ENCODE data around the gene PDE8A.
A peak's percentile ranks its signal among the peaks of the same experiment; 100 is the strongest.

PDE8A gene

DNA sequence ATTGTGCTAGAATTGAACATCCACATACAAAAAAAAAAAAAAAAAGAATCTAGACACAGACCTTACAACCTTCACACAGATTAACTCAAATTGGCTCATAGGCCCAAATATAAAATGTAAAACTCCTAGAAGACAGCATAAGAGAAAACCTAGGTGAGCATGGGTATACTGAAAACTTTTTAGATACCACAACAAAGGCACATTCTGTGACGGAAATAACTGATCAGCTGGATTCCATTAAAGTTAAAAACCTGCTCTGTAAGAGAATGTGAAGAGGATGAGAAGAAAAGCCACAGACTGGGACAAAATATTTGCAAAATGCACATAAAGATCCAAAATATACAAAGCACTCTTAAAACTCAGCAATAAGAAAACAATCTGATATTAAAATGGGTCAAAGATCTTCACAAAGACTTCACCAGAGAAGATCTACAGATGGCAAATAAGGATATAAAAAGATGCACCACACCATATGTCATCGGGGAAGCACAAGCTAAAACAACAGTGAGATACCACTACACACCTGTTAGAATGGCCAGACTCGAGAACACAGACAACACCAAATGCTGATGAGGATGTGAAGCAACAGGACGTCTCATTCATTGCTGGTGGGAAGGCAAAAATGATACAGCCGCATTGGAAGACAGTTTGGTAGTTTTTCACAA is 167.9 kb downstream of the PDE8A start:
- ATAC-seq (replicated peaks) = no peak
- Mint-ChIP-seq H3K4me3 (no peak overlapping the region), H3K4me1 (ENCODE audit: low read depth in 2 of 2) (no peaks in the 10 kb centered on the region), H3K27ac (no peak overlapping the region), H3K36me3 (ENCODE audit: insufficient read depth) (no peaks in the 10 kb centered on the region), H3K9me3 (peaks cover 0 to 1% of the 10 kb centered on the region in 2 donors), H3K27me3 (peaks cover 4 to 25% of the 10 kb centered on the region in 2 donors)
- no peak for DNase-seq

DNA sequence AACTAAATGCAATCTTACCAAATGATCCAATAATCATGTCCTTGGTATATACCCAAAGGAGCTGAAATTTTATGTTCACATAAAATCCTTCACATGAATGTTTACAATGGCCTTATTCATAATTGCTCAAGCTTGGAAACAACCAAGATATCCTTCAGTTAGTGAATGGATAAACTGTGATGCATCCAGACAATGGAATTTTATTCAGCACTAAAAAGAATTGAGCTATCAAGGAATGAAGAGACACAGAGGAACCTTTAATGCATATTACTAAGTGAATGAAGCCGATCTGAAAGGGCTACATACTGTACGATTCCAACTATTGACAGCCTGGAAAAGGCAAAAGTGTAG is 168.4 kb downstream of the PDE8A start:
- ATAC-seq (replicated peaks) (no peak), DNase-seq (no peak)
- Mint-ChIP-seq H3K9me3 (peaks cover 0 to 1% of the 10 kb centered on the region in 2 donors), H3K27me3 (peaks cover 5 to 28% of the 10 kb centered on the region in 2 donors), H3K27ac (no peak overlapping the region), H3K4me1 (ENCODE audit: low read depth in 2 of 2) (no peaks in the 10 kb centered on the region), H3K36me3 (ENCODE audit: insufficient read depth) (no peaks in the 10 kb centered on the region), H3K4me3 (no peak overlapping the region)

DNA sequence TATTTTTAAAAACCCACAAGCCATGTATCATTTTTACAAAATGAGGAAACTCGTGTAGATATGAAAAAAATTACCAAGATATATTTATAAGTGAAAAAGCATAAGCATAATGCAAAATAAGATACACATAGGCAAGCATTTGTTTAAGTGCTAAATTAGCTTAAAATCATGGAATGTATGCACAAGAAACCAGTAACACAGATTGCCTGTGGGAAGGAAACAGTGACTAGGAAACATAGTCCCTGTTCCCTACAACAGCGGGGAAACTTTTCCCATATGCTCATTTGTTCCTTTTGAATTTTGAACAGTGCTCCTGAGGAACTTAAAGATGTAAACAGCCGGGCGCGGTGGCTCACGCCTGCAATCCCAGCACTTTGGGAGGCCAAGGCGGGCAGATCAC is 169.5 kb downstream of the PDE8A start:
- no peak for ATAC-seq (replicated peaks)
- H3K27me3 Mint-ChIP-seq = peaks cover 11 to 38% of the 10 kb centered on the region in 2 donors

DNA sequence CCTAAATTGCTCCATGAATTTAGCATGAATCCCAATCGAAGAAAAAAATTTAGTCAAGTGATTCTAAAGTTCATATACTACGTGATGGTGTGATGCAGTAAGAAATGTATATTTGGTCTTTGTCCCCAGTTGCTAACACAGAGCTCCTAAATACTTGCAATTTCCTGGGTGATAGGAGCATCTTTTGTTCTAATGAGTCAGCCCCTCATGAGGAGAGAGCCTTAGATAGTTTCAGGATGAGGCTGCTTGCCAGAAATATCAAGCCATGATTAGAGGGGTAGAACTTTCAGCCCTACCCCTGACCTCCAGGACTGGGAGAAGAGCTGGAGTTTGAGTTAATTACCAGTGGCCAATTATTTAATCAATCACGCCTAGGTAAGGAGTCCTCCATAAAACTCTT is 170.2 kb downstream of the PDE8A start:
- H3K4me3 Mint-ChIP-seq = no peak overlapping the region
- no peaks in the 10 kb centered on the region for H3K4me1 Mint-ChIP-seq (ENCODE audit: low read depth in 2 of 2)
- H3K9me3 Mint-ChIP-seq = peaks cover 0 to 1% of the 10 kb centered on the region in 2 donors
- H3K27me3 Mint-ChIP-seq = peaks cover 11 to 42% of the 10 kb centered on the region in 2 donors
- H3K36me3 Mint-ChIP-seq (ENCODE audit: insufficient read depth) = no peaks in the 10 kb centered on the region
- no peak for ATAC-seq (replicated peaks)
- H3K27ac Mint-ChIP-seq = no peak overlapping the region
- DNase-seq = no peak

More for the DNA sequence above, 169.5 kb downstream of the PDE8A start:
- Mint-ChIP-seq H3K27ac (no peak overlapping the region), H3K4me3 (no peak overlapping the region), H3K9me3 (peaks cover 0 to 1% of the 10 kb centered on the region in 2 donors), H3K36me3 (ENCODE audit: insufficient read depth) (no peaks in the 10 kb centered on the region), H3K4me1 (ENCODE audit: low read depth in 2 of 2) (no peaks in the 10 kb centered on the region)
- DNase-seq = no peak

DNA sequence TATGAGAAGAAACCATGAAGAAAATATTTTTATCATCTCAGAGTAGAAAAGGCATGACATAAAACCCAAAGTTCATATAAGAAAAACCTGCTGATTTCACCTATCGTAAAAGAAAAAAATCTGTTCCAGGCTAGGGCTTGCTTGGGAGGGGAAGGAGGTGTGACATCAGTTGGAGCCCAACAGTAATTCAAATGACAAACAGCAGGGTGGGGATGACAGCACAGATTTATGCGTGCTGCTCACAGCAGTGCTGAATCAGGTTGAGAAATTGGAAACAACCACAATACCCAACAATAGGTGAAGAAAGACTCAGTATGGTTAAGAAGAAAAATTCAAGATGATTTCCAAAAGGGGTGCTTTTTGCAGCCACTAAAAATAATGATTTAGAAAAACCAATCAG is 172.4 kb downstream of the PDE8A start:
- no peak overlapping the region for H3K4me3 Mint-ChIP-seq
- no peaks in the 10 kb centered on the region for H3K4me1 Mint-ChIP-seq (ENCODE audit: low read depth in 2 of 2)
- DNase-seq = no peak
- ATAC-seq (replicated peaks) = no peak
- H3K27ac Mint-ChIP-seq = no peak overlapping the region
- H3K27me3 Mint-ChIP-seq = peaks cover 15 to 37% of the 10 kb centered on the region in 2 donors
- H3K36me3 Mint-ChIP-seq (ENCODE audit: insufficient read depth) = no peaks in the 10 kb centered on the region
- H3K9me3 Mint-ChIP-seq = peaks cover 0 to 1% of the 10 kb centered on the region in 2 donors

DNA sequence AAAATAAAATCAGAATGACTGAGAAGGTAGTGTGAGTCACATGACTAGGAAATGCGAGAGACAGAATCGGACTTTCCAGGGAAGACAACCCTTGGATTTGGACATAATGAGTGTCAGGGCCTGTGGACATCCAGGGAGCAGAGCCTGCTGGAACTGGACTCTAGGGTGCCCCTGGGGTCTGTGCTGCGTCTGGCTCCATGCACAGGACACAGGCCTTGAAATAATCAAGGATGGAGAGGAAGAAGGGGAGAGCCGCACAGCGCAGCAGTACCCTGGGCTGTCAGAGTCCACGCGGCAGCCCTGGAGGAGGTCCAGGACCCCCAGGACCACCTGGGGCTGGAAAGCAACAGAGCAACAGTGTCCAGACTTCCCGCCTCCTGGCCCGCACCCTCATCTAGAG is 173.7 kb downstream of the PDE8A start:
- DNase-seq (no peak), ATAC-seq (replicated peaks) (no peak)
- Mint-ChIP-seq H3K9me3 (peaks cover 0 to 1% of the 10 kb centered on the region in 2 donors), H3K36me3 (ENCODE audit: insufficient read depth) (no peaks in the 10 kb centered on the region), H3K4me3 (no peak overlapping the region), H3K27ac (no peak overlapping the region), H3K4me1 (ENCODE audit: low read depth in 2 of 2) (no peaks in the 10 kb centered on the region), H3K27me3 (peaks cover 14 to 25% of the 10 kb centered on the region in 2 donors)

DNA sequence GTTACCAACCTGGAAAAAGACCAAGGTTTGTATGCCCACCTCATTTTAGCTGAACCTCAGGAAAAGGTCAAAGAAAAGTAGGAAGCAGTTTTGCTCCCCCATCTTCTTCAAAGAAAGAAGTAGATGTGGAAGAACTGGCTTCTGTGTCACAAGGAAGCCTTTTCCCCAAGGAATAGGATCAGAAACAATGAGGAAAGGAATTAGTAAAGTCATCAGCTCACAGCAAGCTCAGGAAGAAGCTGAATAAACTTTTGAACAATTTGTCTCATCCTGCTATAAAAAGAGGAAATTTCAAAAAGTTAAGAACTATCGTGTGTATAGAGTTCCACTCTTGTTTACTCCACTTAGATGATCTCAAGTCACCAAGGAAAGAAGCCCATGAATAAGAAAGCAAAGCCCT is 174.2 kb downstream of the PDE8A start:
- ATAC-seq (replicated peaks) = no peak
- Mint-ChIP-seq H3K9me3 (peaks cover 0 to 1% of the 10 kb centered on the region in 2 donors), H3K36me3 (ENCODE audit: insufficient read depth) (no peaks in the 10 kb centered on the region), H3K4me3 (no peak overlapping the region), H3K4me1 (ENCODE audit: low read depth in 2 of 2) (no peaks in the 10 kb centered on the region), H3K27ac (no peak overlapping the region), H3K27me3 (peaks cover 14 to 25% of the 10 kb centered on the region in 2 donors)
- no peak for DNase-seq

DNA sequence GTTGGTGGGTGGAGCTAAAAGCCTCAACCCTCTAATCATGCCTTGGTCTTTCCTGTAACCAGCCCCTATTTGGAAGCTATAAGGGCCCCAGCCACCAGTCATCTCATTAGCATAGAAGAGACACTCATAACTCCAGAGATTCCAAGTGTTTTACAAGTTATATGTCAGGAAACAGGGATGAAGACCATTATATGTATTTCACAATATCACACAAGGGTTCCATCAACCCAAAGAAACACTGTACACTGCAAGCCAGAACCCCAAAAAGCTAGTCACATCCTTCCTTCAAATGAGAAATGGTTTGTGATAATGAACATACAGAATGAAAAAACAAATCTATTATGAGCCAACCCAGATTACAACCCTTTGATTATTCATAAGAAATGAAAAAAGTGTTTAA is 175.7 kb downstream of the PDE8A start:
- peaks cover 14 to 25% of the 10 kb centered on the region in 2 donors for H3K27me3 Mint-ChIP-seq
- H3K27ac Mint-ChIP-seq = no peak overlapping the region
- no peaks in the 10 kb centered on the region for H3K4me1 Mint-ChIP-seq (ENCODE audit: low read depth in 2 of 2)
- H3K4me3 Mint-ChIP-seq = no peak overlapping the region
- H3K36me3 Mint-ChIP-seq (ENCODE audit: insufficient read depth) = no peaks in the 10 kb centered on the region
- DNase-seq (no peak), ATAC-seq (replicated peaks) (no peak)
- peaks cover 0 to 1% of the 10 kb centered on the region in 2 donors for H3K9me3 Mint-ChIP-seq

DNA sequence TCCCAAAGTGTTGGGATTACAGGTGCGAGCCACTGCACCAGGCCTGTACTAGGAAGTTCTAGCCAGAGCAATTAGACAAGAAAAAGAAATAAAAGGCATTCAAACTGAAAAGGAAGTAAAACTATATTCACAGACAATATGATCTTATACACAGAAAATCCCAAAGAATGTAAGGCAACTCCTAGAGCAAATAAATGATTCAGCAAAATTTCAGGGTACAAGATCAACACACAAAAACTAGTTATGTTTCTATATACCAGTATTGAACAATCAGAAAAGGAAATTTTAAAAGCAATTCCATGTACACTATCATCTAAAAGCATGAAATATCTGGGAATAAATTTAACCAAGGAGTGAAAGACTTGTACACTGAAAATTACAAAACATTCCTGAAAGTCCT is 180.6 kb downstream of the PDE8A start:
- ATAC-seq (replicated peaks) (no peak), DNase-seq (no peak)
- H3K27me3 Mint-ChIP-seq = peaks cover 9 to 13% of the 10 kb centered on the region in 2 donors
- H3K9me3 Mint-ChIP-seq = no peaks in the 10 kb centered on the region
- no peak overlapping the region for H3K4me3 Mint-ChIP-seq
- no peaks in the 10 kb centered on the region for H3K36me3 Mint-ChIP-seq (ENCODE audit: insufficient read depth)
- H3K4me1 Mint-ChIP-seq (ENCODE audit: low read depth in 2 of 2) = no peaks in the 10 kb centered on the region
- H3K27ac Mint-ChIP-seq = no peak overlapping the region

DNA sequence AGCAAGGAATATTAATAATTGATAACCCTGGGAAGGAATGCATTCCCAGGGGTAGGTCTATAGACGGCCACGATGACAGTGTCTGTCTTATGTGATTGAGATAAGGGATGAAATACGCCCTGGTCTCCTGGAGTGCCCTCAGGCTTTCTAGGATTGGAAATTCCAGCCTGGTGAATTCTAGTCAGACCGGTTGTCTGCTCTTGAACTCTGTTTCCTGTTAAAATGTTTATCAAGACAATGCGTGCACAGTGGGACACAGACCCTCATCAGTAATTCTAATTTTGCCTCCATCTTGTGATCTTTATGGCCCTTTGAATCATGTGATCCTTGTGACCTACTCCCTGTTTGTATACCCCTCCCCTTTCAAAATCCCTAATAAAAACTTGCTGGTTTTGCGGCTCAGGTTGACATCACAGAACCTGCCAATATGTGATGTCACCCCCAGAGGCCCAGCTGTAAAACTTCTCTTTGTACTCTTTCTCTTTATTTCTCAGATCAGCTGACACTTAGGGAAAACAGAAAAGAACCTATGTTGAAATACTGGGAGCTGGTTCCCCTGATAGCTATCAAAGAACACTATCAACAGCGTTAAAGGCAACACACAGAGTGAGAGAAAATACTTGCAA is 183.3 kb downstream of the PDE8A start:
- Mint-ChIP-seq H3K4me3 (no peak overlapping the region), H3K27me3 (peaks cover 11 to 21% of the 10 kb centered on the region in 2 donors)
- ATAC-seq (replicated peaks) = no peak

DNA sequence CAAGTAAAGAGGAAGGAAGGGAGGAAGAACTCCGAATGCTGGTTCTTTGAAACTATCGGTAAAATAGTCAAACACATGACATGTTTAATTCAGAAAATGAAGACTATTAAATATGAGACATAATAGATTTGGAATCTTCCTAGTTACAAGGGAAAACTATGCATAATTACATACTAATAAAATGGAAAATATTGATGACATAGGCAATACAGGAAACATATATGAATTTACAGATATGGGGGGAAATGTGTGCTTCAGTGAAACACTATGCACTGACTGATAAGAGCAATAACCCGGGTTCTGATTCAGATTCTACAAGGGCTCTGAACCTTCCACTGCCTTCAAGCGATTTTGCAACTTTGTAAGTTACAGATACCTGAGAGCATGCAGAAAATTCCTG is 185.9 kb downstream of the PDE8A start:
- Mint-ChIP-seq H3K36me3 (ENCODE audit: insufficient read depth) (no peaks in the 10 kb centered on the region), H3K9me3 (peaks cover 0 to 6% of the 10 kb centered on the region in 2 donors), H3K4me1 (ENCODE audit: low read depth in 2 of 2) (peaks cover 0 to 4% of the 10 kb centered on the region in 2 donors), H3K27me3 (peaks cover 35 to 47% of the 10 kb centered on the region in 2 donors), H3K27ac (no peak overlapping the region), H3K4me3 (no peak overlapping the region)
- DNase-seq (no peak), ATAC-seq (replicated peaks) (no peak)

More for the DNA sequence above, 183.3 kb downstream of the PDE8A start:
- DNase-seq = no peak
- Mint-ChIP-seq H3K4me1 (ENCODE audit: low read depth in 2 of 2) (peaks cover 0 to 4% of the 10 kb centered on the region in 2 donors), H3K27ac (no peak overlapping the region), H3K36me3 (ENCODE audit: insufficient read depth) (no peaks in the 10 kb centered on the region), H3K9me3 (no peaks in the 10 kb centered on the region)

DNA sequence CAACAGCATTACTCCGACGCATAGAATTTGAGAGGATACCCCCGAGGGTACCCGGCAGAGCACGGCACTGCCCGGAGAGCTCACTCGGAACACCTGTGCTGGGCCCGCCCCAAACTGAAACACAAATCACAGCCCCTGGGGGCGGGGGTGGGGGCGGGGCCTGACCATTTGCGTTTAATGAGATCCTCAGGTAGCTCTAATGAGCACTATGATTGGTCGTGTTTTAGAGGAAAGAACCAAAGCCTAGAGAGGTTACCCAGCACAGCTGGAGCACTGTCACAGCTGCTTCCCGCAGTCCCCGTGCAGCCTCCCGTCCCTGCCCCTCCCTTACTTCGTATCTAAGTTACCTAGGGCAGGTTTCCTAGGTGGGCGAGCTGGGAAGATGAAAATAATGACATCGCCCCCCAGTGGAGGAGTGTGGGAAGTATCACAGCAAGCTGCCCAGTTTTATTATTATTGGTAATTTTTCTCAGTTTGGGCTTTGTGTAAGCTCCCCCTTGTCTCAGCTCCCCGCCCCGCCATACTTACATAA is 187.1 kb downstream of the PDE8A start:
- ATAC-seq (replicated peaks) = peak; percentile 52
- H3K27ac Mint-ChIP-seq = no peak overlapping the region
- H3K36me3 Mint-ChIP-seq (ENCODE audit: insufficient read depth) = no peaks in the 10 kb centered on the region
- peaks cover 0 to 4% of the 10 kb centered on the region in 2 donors for H3K4me1 Mint-ChIP-seq (ENCODE audit: low read depth in 2 of 2)
- H3K27me3 Mint-ChIP-seq = peaks cover 41 to 56% of the 10 kb centered on the region in 2 donors
- H3K4me3 Mint-ChIP-seq = peak overlapping the region; percentile 39 to 53
- peaks cover 0 to 6% of the 10 kb centered on the region in 2 donors for H3K9me3 Mint-ChIP-seq
- peak; percentile 8 to 20 (median 15) for DNase-seq

DNA sequence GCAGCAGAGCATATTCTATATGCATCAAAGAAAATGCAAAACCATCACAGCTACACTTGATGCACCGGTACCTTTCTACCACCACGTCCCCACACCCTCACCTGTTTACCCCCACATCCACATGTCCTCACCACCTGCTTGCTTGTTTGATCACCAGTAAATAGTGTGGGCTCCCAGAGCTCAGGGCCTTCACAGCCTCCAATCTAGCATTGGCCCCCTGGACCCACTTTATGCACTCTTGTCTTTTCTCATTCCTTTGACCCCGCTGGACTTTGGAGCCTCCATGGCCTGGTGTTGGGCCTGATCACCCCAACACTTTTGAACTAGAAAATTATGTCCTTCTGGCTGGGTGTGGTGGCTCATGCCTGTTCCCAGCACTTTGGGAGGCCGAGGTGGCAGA is 190.1 kb downstream of the PDE8A start:
- no peak for DNase-seq
- peaks cover 0 to 6% of the 10 kb centered on the region in 2 donors for H3K9me3 Mint-ChIP-seq
- no peaks in the 10 kb centered on the region for H3K36me3 Mint-ChIP-seq (ENCODE audit: insufficient read depth)
- H3K27ac Mint-ChIP-seq = no peak overlapping the region
- H3K4me3 Mint-ChIP-seq = no peak overlapping the region
- peaks cover 0 to 4% of the 10 kb centered on the region in 2 donors for H3K4me1 Mint-ChIP-seq (ENCODE audit: low read depth in 2 of 2)
- no peak for ATAC-seq (replicated peaks)
- H3K27me3 Mint-ChIP-seq = peaks cover 42 to 74% of the 10 kb centered on the region in 2 donors
